ENCODE measurements around the gene C3orf22. TPM values are rescaled to one million over a fixed set of nuclear protein-coding genes. Genes with fewer than 3 reads are reported as not detected.
A peak's percentile ranks its signal among the peaks of the same experiment; 100 is the strongest.
"Not testable (repeated sequence)": the region's sequence is repeated elsewhere in the genome, so short reads cannot be mapped to it uniquely, and the experiment has no call there.

The C3orf22 gene
- total RNA-seq, 1 donor = not detected

DNA sequence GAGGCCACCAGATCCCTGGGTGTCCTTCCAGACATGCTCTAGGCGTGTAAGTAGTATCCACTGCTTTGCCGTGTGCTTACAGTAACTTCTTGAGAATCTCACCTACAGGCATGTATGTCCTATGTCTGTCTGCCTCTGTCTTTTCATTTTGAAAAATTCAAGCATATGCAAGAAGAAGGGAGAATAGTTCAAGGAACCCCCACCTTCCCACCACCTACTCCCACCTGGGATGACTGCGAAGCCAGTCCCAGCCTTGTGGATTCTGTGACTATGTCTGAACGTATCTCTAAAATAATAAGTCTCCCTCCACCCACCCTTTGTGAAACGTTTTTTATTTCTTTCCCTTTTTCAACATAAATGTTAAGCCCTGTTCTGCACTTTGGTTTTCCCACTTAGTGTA is 19.8 kb downstream of the C3orf22 start:
- DNase-seq (ENCODE audit: low read depth) = no peak
- no peak overlapping the region for H3K4me3 ChIP-seq (ENCODE audit: low read depth, low read length)
- TF ChIP-seq CTCF (IDR thresholded peaks at IDR 0.05; ENCODE audit: insufficient read depth, low read depth, low read length) = no peak

- DNase-seq (ENCODE audit: low read depth) = no peak
- H3K4me3 ChIP-seq (ENCODE audit: low read depth, low read length) = no peak overlapping the region
- TF ChIP-seq CTCF (IDR thresholded peaks at IDR 0.05; ENCODE audit: insufficient read depth, low read depth, low read length) = no peak
These were observed 20.4 kb downstream of the C3orf22 start for GRCh38 chr3:126538316-126538715.

DNA sequence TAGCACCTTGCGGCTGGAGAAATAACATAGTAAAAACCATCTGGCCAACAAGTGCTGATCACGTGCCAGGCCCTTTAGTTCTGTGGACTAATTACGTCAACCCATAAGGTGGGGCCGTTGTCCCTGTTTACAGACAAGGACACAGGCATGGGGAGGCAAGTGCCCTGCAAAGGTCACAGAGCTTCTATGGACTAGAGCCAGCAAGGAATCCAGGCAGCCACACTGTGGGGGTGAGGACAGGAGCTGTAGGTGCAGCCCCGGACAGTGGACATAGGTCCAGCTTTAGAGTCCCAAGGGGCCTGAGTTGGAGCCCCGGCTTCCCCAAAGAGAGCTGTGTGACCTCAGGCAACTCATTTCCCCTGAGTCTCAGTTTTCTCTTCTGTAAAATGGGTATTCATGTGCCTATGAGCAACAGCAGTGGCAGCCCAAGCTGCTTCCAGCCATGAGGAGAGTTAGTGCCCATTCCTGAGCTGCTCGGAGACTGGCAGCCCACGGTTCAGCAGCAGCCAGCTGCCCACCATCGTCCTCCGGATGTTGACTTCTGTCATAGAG is 20.9 kb downstream of the C3orf22 start:
- no peak for TF ChIP-seq CTCF (IDR thresholded peaks at IDR 0.05; ENCODE audit: insufficient read depth, low read depth, low read length)
- peak; percentile 8 for DNase-seq (ENCODE audit: low read depth)
- no peak overlapping the region for H3K4me3 ChIP-seq (ENCODE audit: low read depth, low read length)

GRCh38 chr3:126537116-126537729 is 21.5 kb downstream of the C3orf22 start:
- no peak for TF ChIP-seq CTCF (IDR thresholded peaks at IDR 0.05; ENCODE audit: insufficient read depth, low read depth, low read length)
- no peak overlapping the region for H3K4me3 ChIP-seq (ENCODE audit: low read depth, low read length)
- DNase-seq (ENCODE audit: low read depth) = no peak

- H3K4me3 ChIP-seq (ENCODE audit: low read depth, low read length) = no peak overlapping the region
- no peak for TF ChIP-seq CTCF (IDR thresholded peaks at IDR 0.05; ENCODE audit: insufficient read depth, low read depth, low read length)
- no peak for DNase-seq (ENCODE audit: low read depth)
These were observed 22.6 kb downstream of the C3orf22 start for GRCh38 chr3:126536126-126536525.

- TF ChIP-seq CTCF (IDR thresholded peaks at IDR 0.05; ENCODE audit: insufficient read depth, low read depth, low read length) = no peak
- no peak overlapping the region for H3K4me3 ChIP-seq (ENCODE audit: low read depth, low read length)
- DNase-seq (ENCODE audit: low read depth) = no peak
These were observed 23.1 kb downstream of the C3orf22 start for GRCh38 chr3:126535636-126536035.

GRCh38 chr3:126534716-126535115 is 24.0 kb downstream of the C3orf22 start:
- not testable (repeated sequence) for DNase-seq (ENCODE audit: low read depth)

More at GRCh38 chr3:126534716-126535115, 24.0 kb downstream of the C3orf22 start:
- H3K4me3 ChIP-seq (ENCODE audit: low read depth, low read length) = not testable (repeated sequence)
